IPS-NIHi7 (cell line): ENCODE results near the gene RNF213.
A peak's percentile ranks its signal among the peaks of the same experiment; 100 is the strongest.
"Not testable (repeated sequence)": the region's sequence is repeated elsewhere in the genome, so short reads cannot be mapped to it uniquely, and the experiment has no call there.

Experiments
- DNase-seq: peaks from one replicate; pipeline ENCODE4 v3.0.0; 2012; ENCODE audit warnings: mixed read lengths; ENCODE audit errors: extremely low spot score

Gene RNF213

GRCh38 chr17:80393241-80393890, 132.7 kb downstream of the RNF213 start:
- no peak for DNase-seq

GRCh38 chr17:80393961-80394360, 133.3 kb downstream of the RNF213 start:
- DNase-seq, result no peak

DNA sequence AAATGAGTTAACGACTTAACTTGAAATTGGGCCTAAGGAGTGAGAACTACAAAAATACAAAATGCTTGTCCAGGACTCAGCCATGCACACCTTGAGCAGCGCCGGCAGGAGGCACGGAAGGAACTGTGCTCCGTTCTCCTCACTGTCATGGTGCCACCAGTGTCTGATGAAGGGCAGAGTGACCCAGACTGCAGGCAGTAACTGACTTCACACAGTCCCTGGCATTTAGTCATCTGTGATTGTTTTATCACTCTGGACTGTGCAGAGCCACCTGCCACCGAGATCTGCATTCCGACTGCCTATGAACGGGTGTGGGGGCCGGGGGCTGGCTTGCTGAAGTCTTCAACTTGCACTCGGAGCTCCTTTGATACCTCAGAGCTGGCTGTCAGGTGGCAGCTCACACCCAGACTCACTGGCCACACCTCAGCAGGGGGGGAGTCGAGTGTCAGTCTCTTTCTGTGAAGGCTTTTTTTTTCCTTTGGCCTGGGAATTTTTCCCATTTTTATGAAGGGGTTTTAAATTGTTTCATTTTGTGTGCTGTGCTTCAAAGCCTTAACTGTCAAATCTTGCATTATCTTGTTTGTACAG, 134.1 kb downstream of the RNF213 start:
- no peak for DNase-seq

DNA sequence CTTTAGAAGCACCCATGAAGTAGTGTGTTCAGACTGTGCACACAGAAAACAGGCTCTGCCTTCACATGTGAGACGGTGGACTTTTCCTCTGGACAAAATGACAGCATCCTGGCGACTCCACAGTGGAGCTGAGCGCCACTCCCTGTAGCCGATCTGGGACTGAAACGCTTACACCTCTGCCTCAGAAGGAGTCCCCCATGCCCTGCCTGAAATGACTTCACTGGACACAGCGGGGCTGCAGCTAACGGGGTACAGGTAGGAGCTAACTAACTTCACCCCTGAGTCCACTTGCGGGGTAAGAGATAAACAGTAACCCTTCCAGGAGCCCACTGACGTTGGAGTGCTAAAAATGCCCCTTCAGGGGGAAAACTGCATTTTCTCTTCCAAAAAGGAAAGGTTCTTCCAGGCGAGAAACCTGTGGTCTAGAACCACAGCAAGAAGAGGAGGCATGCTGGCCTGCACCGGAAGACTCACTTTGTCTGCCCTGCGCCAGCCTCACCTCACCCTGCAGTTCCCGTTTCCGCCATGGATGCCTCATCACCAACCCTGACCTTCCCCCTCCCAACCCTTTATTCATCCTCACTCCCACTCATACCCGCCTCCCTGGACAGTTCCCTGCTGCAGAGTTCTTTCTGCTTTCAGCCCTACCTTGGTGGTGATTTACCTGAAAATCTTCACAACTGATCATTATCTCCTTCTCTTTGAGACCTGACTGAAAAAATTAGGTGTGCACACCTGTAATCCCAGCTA, 134.9 kb downstream of the RNF213 start:
- peak; percentile 63 for DNase-seq

DNA sequence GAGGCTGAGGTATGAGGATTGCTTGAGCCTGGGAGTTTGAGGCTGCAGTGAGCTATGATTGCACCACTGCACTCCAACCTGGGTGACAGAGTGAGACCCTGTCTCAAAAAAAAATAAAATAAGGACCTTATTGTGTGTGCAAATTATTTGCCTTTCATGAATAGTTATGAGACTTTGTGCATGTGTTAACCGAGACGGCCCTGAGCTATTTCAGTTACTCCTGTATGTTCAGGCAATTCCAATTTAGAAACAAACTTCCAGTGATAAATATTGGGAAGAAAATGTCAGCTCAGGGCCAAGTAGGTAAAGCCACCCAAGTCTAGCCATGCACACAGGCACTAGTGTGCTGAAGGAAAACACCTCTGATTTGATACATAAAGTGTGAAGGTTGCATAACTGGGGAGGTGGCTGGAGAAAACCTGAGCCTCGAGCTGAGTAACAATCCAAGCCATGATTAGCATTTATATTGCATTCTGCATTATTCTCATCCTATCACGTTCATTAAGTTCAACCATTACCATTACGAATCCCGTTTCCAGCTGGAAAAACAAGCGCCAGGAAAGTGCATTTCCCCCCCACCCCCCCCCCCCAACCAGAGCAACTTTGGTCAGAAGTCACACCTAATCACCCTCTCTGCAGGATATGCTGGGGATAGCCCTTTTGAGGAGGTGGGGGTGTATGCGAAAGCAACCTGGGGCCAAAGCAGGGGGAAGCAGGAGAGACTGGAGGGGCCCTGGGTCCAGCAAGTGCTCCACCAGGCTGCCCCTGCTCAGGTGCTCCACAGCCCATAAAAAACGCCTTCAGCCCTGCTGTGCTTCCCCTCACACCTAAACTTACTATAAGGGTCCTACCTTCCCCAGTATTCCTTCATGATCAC, 135.7 kb downstream of the RNF213 start:
- no peak for DNase-seq

DNA sequence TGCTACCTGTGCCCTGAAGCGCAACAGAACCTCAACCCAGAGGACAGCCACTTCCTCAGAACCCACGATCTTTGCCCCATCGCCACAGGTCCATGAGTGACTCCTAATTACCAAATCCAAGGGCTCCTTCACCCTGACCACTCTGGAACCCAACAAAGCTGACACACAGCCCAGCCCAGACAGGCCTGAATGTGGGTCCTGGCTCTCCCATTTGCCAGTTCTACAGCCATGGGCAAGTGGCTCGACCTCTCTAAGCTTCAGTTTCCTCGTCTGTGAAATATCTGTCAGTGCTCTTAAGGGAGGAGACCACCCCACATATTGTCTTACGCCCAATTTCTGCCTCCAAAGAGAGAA, 136.4 kb downstream of the RNF213 start:
- DNase-seq, result no peak

DNA sequence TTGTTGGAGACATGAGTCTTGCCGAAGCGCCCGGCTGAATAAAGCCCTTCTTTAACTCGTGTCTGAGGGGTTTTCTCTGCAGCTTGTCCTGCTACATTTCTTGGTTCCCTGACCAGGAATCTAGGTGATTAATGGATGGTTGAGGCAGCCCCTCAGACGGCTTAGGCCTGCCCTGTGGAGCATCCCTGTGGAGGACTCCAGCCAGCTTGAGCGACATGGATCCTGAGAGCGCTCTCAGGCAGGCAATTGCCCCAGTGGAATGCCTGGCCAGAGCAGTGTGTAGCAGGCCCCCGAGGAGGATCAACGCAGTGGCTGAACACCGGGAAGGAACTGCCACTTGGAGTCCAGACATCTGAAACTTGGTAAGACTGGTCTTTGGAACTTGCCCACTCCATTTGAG, 137.0 kb downstream of the RNF213 start:
- no peak for DNase-seq

GRCh38 chr17:80401086-80401485, 140.4 kb downstream of the RNF213 start:
- DNase-seq, result not testable (repeated sequence)

DNA sequence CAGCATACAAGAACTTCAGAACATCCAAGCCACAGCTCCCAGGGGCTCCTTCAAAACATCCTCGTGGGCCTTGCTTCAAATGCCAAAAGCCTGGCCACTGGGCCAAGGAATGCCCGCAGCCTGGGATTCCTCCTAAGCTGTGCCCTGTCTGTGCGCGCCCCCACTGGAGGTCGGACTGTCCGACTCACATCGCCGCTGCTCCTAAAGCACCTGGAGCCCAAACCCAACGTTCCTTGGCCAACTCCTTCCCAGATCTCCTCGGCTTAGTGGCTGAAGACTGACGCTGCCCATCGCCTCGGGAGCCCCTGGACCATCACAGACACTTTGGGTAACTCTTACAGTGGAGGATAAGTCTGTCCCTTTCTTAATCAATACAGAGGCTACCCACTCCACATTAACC, 141.4 kb downstream of the RNF213 start:
- DNase-seq, result not testable (repeated sequence)

DNA sequence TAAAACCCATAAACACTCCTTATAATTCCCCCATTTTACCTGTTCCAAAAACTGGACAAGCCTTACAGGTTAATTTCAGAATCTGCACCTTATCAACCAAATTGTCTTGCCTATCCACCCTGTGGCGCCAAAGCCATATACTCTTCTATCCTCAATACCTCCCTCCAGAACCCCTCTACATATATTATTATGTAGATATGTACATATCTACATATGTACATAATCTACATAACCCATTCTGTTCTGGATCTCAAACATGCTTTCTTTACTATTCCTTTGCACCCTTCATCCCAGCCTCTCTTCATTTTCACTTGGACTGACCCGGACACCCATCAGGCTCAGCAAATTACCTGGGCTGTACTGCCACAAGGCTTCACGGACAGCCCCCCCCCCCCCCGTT, 142.3 kb downstream of the RNF213 start:
- no peak for DNase-seq

GRCh38 chr17:80406146-80406545, 145.5 kb downstream of the RNF213 start:
- no peak for DNase-seq

DNA sequence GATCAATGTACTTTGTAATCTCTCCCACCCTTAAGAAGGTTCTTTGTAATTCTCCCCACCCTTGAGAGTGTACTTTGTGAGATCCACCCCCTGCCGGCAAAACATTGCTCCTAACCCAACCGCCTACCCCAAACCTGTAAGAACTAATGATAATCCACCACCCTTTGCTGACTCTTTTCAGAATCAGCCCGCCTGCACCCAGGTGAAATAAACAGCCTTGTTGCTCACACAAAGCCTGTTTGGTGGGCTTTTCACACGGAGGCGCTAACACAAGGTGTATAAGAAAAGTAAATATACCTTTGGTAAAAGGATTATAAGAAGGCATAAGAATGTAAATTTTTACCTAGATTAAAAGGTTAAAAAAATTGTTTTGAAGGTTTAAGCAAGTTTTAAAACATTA, 147.3 kb downstream of the RNF213 start:
- DNase-seq, result not testable (repeated sequence)

DNA sequence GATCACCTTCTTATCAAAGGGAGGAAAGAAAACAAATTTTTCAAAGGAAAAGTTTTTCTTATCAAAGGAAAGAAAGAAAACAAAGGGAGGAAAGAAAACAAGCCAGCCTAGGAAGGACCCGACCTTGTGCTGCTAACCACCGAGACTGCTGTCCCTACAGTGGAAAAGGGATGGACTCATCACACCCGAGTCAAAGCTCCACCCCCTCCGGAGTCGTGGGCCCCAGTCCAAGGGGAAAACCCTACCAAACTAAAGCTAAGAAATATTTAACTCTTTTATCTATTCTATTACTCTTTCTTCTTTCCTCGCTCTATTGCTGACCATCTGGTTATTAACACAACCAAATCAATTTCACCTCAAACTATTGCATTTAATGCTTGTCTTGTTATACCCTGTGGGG, 148.2 kb downstream of the RNF213 start:
- DNase-seq, result no peak

DNA sequence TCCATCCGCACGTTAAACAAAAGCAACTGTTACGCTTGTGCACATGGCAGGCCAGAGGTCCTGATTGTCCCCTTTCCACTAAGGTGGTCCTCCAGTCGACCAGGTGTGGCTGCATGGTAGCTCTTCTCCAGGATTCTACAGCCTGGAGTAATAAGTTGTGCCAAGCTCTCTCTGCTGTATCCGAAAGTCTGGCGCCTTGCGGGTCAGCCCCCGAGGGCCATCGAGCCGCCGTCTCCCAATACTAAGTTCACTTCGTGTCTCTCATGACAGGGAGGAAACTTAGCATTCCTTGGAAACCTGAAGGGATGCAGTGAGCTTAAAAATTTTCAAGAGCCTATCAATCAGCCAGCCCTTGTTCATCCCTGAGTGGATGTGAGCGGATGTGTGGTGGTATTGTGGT, 149.0 kb downstream of the RNF213 start:
- no peak for DNase-seq

GRCh38 chr17:80410441-80411087, 149.9 kb downstream of the RNF213 start:
- not testable (repeated sequence) for DNase-seq

DNA sequence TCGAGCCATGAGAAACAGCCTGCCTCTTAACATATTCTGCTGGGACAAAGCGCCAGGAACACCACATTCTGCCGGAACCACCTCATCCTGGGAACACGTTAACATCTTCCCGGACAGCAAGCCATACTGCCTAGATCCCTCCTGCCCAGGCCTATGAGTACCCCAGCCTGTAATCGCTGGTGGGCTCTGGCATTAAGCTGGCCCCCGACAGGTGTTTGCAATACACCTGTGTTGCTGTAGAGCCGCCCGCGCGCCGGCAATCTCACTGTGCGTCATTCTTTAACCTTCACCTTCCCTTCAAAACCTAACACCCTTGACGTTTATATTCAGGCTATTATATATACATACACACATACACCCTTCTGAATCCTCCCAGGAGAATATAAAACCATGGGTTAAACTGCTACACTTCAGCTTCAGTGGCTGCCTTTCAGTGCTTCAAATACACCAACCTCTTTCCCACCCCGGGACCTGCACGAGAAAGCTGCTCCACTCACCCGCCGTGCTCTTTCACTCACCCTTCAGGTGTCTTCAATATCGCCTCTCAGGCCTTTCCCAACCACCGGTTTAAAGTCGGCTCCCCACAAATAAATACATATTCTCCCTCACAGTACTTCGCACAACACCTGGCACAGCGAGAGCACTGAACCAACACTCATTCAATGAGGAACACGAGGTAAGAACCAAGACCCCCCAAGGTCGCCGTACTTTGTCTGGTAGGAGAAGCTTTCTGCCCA, 153.3 kb downstream of the RNF213 start:
- no peak for DNase-seq

DNA sequence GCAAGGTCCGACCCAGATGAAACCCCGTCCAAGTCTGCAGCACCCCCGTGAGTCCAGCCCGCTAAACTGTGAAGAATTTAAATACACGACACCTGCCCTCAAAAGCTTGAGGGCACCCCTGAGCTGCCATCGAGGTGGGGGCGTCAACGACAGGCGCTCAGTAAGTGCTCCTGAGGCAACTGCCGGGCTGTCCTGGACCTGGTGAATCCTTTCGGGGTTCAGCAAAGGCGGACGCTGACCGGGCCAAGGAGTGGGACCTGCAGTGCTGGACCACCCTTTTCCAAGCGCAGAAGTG, 153.8 kb downstream of the RNF213 start:
- DNase-seq, result no peak

- peak; percentile 98 for DNase-seq
Measured at GRCh38 chr17:80414803-80415625, 154.4 kb downstream of the RNF213 start, which contains the start of gene ENDOV. Gene ENDOV, plus strand, starts transcription at chr17:80415167. Its CDS starts 28 bp downstream, at chr17:80415195.

GRCh38 chr17:80415626-80416137, 155.0 kb downstream of the RNF213 start:
- no peak for DNase-seq
